Measurements from ENCODE around the gene SIAH3. TPM values are rescaled to one million over a fixed set of nuclear protein-coding genes. Genes with fewer than 3 reads are reported as not detected.

SIAH3 gene
- total RNA-seq, 1 experiment from 2014 or later = not detected

DNA sequence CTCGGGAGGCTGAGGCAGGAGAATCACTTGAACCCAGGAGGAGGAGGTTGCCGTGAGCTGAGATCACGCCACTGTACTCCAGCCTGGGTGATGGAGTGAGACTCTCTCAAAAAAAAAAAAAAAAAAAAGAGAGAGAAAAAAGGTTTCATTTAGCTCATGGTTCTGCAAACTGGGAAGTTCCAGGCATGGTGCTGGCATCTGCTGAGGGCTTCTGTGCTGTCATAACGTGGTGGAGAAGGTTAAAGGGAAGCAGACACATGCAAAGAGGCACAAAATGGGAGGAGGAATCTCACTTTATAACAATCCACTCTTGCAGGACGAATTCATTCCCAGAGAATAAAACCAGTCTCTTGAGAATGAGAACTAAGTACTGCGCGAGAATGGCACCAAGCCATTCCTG lies 34.9 kb upstream of the SIAH3 start:
- intact Hi-C loops (cut with micrococcal nuclease) = no loop called here
- ChIA-PET CTCF (no interaction called here), POLR2A (no interaction called here), RAD21 (ENCODE audit: low non-redundant PET in 1 of 2, low total read pairs in 2 of 2, uncharacterized antibody in 2 of 2, unreplicated experiment in 2 of 2) (no interaction called here)
- no peak overlapping the region for H3K4me2 ChIP-seq (ENCODE audit: low read length)
- H3K4me3 ChIP-seq (replicated peaks in 1 of 2; ENCODE audit: low read depth in 1 of 2, low read length in 2 of 2) = no peak overlapping the region
- no peaks in the 10 kb centered on the region for H3K9me3 ChIP-seq (ENCODE audit: control insufficient read depth in 1 of 2, insufficient read depth in 1 of 2, low read depth in 1 of 2, low read length in 2 of 2)
- H4K20me1 ChIP-seq (ENCODE audit: insufficient read depth) = no peaks in the 10 kb centered on the region
- ATAC-seq = no peak
- H3K9me2 ChIP-seq (ENCODE audit: insufficient read depth) = no peaks in the 10 kb centered on the region
- no peak overlapping the region for H3K9ac ChIP-seq (ENCODE audit: low read length)
- H3K27me3 ChIP-seq (ENCODE audit: insufficient read depth, low read length) = peaks cover 2% of the 10 kb centered on the region; the same call in 1 of the 2 replicates
- H2AFZ ChIP-seq (ENCODE audit: low read depth, low read length, poor library complexity, severe bottlenecking) = no peak overlapping the region
- no peaks in the 10 kb centered on the region for H3K4me1 ChIP-seq (ENCODE audit: control insufficient read depth in 1 of 2, insufficient read depth in 2 of 2, low read length in 2 of 2)
- H3K79me2 ChIP-seq (ENCODE audit: insufficient read depth, low read length) = no peaks in the 10 kb centered on the region
- H3K27ac ChIP-seq (ENCODE audit: low read depth, low read length) = no peak overlapping the region
- H3K36me3 ChIP-seq (ENCODE audit: control insufficient read depth in 1 of 2, insufficient read depth in 2 of 2, low read length in 2 of 2) = no peaks in the 10 kb centered on the region
- no peak for DNase-seq (ENCODE audit: low read depth, low spot score)
- TF ChIP-seq, protein P1, sequence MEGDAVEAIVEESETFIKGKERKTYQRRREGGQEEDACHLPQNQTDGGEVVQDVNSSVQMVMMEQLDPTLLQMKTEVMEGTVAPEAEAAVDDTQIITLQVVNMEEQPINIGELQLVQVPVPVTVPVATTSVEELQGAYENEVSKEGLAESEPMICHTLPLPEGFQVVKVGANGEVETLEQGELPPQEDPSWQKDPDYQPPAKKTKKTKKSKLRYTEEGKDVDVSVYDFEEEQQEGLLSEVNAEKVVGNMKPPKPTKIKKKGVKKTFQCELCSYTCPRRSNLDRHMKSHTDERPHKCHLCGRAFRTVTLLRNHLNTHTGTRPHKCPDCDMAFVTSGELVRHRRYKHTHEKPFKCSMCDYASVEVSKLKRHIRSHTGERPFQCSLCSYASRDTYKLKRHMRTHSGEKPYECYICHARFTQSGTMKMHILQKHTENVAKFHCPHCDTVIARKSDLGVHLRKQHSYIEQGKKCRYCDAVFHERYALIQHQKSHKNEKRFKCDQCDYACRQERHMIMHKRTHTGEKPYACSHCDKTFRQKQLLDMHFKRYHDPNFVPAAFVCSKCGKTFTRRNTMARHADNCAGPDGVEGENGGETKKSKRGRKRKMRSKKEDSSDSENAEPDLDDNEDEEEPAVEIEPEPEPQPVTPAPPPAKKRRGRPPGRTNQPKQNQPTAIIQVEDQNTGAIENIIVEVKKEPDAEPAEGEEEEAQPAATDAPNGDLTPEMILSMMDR (IDR thresholded peaks at IDR 0.05 in 2 of 3, conservative IDR thresholded peaks at IDR 0.05 in 1 of 3; ENCODE audit: borderline replicate concordance in 1 of 3, insufficient read depth in 1 of 3, low read depth in 2 of 3, low read length in 2 of 3) = no peak
- TF ChIP-seq, protein P2, sequence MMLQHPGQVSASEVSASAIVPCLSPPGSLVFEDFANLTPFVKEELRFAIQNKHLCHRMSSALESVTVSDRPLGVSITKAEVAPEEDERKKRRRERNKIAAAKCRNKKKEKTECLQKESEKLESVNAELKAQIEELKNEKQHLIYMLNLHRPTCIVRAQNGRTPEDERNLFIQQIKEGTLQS (IDR thresholded peaks at IDR 0.05) = no peak
- TF ChIP-seq POLR2A (IDR thresholded peaks at IDR 0.05; ENCODE audit: borderline replicate concordance, extremely low read depth, insufficient read depth, insufficient read length) (no peak), EZH2phosphoT487 (IDR thresholded peaks at IDR 0.05; ENCODE audit: borderline replicate concordance) (no peak), EGR1 (IDR thresholded peaks at IDR 0.05; ENCODE audit: low read depth) (no peak), SP1 (IDR thresholded peaks at IDR 0.05; ENCODE audit: low read depth) (no peak), TCF7L2 (IDR thresholded peaks at IDR 0.05; ENCODE audit: borderline replicate concordance, extremely low read depth, insufficient read depth, insufficient read length) (no peak), POLR2AphosphoS5 (IDR thresholded peaks at IDR 0.05; ENCODE audit: low read depth, low read length) (no peak), CEBPB (IDR thresholded peaks at IDR 0.05; ENCODE audit: low read depth) (no peak)
- TF ChIP-seq, protein P3, sequence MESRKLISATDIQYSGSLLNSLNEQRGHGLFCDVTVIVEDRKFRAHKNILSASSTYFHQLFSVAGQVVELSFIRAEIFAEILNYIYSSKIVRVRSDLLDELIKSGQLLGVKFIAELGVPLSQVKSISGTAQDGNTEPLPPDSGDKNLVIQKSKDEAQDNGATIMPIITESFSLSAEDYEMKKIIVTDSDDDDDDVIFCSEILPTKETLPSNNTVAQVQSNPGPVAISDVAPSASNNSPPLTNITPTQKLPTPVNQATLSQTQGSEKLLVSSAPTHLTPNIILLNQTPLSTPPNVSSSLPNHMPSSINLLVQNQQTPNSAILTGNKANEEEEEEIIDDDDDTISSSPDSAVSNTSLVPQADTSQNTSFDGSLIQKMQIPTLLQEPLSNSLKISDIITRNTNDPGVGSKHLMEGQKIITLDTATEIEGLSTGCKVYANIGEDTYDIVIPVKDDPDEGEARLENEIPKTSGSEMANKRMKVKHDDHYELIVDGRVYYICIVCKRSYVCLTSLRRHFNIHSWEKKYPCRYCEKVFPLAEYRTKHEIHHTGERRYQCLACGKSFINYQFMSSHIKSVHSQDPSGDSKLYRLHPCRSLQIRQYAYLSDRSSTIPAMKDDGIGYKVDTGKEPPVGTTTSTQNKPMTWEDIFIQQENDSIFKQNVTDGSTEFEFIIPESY (IDR thresholded peaks at IDR 0.05; ENCODE audit: extremely low read depth, insufficient replicate concordance, low read length) = no peak
- TF ChIP-seq, protein P4, sequence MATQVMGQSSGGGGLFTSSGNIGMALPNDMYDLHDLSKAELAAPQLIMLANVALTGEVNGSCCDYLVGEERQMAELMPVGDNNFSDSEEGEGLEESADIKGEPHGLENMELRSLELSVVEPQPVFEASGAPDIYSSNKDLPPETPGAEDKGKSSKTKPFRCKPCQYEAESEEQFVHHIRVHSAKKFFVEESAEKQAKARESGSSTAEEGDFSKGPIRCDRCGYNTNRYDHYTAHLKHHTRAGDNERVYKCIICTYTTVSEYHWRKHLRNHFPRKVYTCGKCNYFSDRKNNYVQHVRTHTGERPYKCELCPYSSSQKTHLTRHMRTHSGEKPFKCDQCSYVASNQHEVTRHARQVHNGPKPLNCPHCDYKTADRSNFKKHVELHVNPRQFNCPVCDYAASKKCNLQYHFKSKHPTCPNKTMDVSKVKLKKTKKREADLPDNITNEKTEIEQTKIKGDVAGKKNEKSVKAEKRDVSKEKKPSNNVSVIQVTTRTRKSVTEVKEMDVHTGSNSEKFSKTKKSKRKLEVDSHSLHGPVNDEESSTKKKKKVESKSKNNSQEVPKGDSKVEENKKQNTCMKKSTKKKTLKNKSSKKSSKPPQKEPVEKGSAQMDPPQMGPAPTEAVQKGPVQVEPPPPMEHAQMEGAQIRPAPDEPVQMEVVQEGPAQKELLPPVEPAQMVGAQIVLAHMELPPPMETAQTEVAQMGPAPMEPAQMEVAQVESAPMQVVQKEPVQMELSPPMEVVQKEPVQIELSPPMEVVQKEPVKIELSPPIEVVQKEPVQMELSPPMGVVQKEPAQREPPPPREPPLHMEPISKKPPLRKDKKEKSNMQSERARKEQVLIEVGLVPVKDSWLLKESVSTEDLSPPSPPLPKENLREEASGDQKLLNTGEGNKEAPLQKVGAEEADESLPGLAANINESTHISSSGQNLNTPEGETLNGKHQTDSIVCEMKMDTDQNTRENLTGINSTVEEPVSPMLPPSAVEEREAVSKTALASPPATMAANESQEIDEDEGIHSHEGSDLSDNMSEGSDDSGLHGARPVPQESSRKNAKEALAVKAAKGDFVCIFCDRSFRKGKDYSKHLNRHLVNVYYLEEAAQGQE (IDR thresholded peaks at IDR 0.05; ENCODE audit: low read depth) = no peak
- no TSS peak for BruUV-seq (replicated peaks)
